Right lobe of liver (tissue), 4 donors: ENCODE results near the gene C2orf76.

ENCODE experiments used
- POLR2A ChIP-seq: fragments of 450-650 bp; IDR thresholded peaks from one replicate; pipeline ENCODE4 v1.6.1; 2017; ENCODE audit warnings: antibody characterized with exemption, mild to moderate bottlenecking
- TF ChIP-seq, protein P1 (sequence below), 4 donors: fragments of 200-600 bp in 3 of 4; fragments of 450-650 bp in 1 of 4; IDR thresholded peaks; one replicate each; pipeline versions ENCODE4 v1.5.1 to v1.8.0; 2016 to 2022; ENCODE audit warnings: antibody characterized with exemption in 4 of 4, mild to moderate bottlenecking in 2 of 4
- donor health status: DM: no; HTN: no; CAD: no.
- donor health status: DM: no; HTN: no; CAD: no.
- donor health status: DM: no; HTN: yes; CAD: no.

- TF ChIP-seq, protein P1, sequence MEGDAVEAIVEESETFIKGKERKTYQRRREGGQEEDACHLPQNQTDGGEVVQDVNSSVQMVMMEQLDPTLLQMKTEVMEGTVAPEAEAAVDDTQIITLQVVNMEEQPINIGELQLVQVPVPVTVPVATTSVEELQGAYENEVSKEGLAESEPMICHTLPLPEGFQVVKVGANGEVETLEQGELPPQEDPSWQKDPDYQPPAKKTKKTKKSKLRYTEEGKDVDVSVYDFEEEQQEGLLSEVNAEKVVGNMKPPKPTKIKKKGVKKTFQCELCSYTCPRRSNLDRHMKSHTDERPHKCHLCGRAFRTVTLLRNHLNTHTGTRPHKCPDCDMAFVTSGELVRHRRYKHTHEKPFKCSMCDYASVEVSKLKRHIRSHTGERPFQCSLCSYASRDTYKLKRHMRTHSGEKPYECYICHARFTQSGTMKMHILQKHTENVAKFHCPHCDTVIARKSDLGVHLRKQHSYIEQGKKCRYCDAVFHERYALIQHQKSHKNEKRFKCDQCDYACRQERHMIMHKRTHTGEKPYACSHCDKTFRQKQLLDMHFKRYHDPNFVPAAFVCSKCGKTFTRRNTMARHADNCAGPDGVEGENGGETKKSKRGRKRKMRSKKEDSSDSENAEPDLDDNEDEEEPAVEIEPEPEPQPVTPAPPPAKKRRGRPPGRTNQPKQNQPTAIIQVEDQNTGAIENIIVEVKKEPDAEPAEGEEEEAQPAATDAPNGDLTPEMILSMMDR (IDR thresholded peaks at IDR 0.05): no peak
- no peak for TF ChIP-seq POLR2A
These were observed 28.4 kb downstream of the C2orf76 start for GRCh38 chr2:119338272-119338671.
